Body of pancreas (tissue), 4 donors: Measurements from ENCODE around the gene MAST4. TPM values are rescaled to one million over a fixed set of nuclear protein-coding genes. Genes with fewer than 3 reads are reported as not detected.

ENCODE experiments used
- ATAC-seq: fragments of 150-250 bp; one replicate; pipeline ENCODE4 v1.9.1; 2016
- DNase-seq, 4 donors: peaks; one replicate each; pipeline ENCODE4 v3.0.0-alpha.2; 2019
- H3K27ac ChIP-seq, 4 donors: fragments of 200-600 bp; sonication (generic); 1 replicate in 3 of 4; 2 replicates in 1 of 4; pipeline versions ENCODE4 v1.5.1 to v1.6.1; 2016 to 2019; ENCODE audit warnings: mild to moderate bottlenecking in 1 of 4, mixed read lengths in 1 of 4, moderate library complexity in 1 of 4
- H3K27me3 ChIP-seq, 2 donors: fragments of 200-600 bp; sonication (generic); one replicate each; pipeline ENCODE4 v1.6.0; 2016; ENCODE audit warnings: mild to moderate bottlenecking in 1 of 2
- H3K36me3 ChIP-seq, 2 donors: fragments of 200-600 bp; sonication (generic); replicated peaks in 1 of 2; 2 replicates each; pipeline ENCODE4 v1.5.1; 2016; ENCODE audit warnings: low read depth in 2 of 2; ENCODE audit not compliant: insufficient read depth in 1 of 2
- H3K4me1 ChIP-seq: fragments of 200-600 bp; sonication (generic); one replicate; pipeline ENCODE4 v1.6.0; 2016
- H3K4me3 ChIP-seq, 2 donors: fragments of 200-600 bp; sonication (generic); 1 replicate in 1 of 2; 2 replicates in 1 of 2; pipeline ENCODE4 v1.5.1; 2016 to 2019
- H3K9me3 ChIP-seq, 3 donors: fragments of 200-600 bp; sonication (generic); 1 replicate in 2 of 3; 2 replicates in 1 of 3; pipeline ENCODE4 v1.5.1; 2016
- POLR2A ChIP-seq, 3 donors: fragments of 450-650 bp; IDR thresholded peaks; one replicate each; pipeline ENCODE4 v1.6.1; 2016; ENCODE audit warnings: antibody characterized with exemption in 3 of 3, mild to moderate bottlenecking in 2 of 3
- WGBS, 2 donors: methylation state at CpG; one replicate each; pipeline ENCODE4 v1.1.5; 2017; 5-methylcytosine and 5-hydroxymethylcytosine counted together
- intact Hi-C: fragments of 100-400 bp; cut with DNase I; formaldehyde crosslinking; loops from one replicate; pipeline ENCODE4 v1.15.1; 2023
- total RNA-seq, 2 donors: library from RNA; depleted of rRNA; stranded (reverse); fragments of >200 nt; gene quantifications; one replicate each; pipeline ENCODE4 v1.1.0, GENCODE V29; 2016
- TF ChIP-seq, protein P1 (sequence below), 7 experiments: fragments of 450-650 bp in 4 of 7; fragments of 200-600 bp in 3 of 7; sonication (generic) in 3 of 7; IDR thresholded peaks; one replicate each; pipeline ENCODE4 v1.5.1; 2016 to 2019; ENCODE audit warnings: antibody characterized with exemption in 7 of 7

Gene MAST4
- total RNA-seq, 2 donors from 2014 or later, result 17.9 to 29.7 TPM

DNA sequence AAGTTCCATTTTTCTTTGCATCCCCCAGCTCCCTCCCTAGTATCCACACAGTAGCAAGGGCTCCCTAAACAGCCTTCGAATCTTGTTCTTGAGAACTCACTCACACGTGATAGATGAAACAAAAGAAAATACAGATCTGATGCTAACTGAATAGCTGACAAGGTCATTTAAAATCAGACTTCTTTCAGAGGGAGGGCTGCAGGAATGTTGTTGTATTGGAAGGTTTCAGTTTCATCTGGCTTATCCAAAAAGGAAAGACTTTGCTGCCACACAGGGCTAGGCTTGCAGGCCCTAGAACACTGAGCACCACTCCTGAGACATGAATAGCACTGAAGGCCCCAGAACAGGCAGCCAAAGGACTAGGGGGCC, 597.2 kb downstream of the MAST4 start:
- 44 to 60% methylated on average over 2 of the region's 2 CpGs for WGBS, 2 donors
- Histone ChIP-seq H3K36me3 (no peaks in the 10 kb centered on the region), H3K4me1 (no peaks in the 10 kb centered on the region), H3K27me3 (no peaks in the 10 kb centered on the region), H3K4me3 (no peak overlapping the region), H3K9me3 (no peaks in the 10 kb centered on the region), H3K27ac (peak overlapping the region in 1 of 4 donors; percentile 35)
- TF ChIP-seq, protein P1, sequence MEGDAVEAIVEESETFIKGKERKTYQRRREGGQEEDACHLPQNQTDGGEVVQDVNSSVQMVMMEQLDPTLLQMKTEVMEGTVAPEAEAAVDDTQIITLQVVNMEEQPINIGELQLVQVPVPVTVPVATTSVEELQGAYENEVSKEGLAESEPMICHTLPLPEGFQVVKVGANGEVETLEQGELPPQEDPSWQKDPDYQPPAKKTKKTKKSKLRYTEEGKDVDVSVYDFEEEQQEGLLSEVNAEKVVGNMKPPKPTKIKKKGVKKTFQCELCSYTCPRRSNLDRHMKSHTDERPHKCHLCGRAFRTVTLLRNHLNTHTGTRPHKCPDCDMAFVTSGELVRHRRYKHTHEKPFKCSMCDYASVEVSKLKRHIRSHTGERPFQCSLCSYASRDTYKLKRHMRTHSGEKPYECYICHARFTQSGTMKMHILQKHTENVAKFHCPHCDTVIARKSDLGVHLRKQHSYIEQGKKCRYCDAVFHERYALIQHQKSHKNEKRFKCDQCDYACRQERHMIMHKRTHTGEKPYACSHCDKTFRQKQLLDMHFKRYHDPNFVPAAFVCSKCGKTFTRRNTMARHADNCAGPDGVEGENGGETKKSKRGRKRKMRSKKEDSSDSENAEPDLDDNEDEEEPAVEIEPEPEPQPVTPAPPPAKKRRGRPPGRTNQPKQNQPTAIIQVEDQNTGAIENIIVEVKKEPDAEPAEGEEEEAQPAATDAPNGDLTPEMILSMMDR (IDR thresholded peaks at IDR 0.05), result no peak
- TF ChIP-seq POLR2A (IDR thresholded peaks at IDR 0.05), result no peak
- no peak for ATAC-seq
- no peak for DNase-seq
- intact Hi-C loops, result no loop called here

DNA sequence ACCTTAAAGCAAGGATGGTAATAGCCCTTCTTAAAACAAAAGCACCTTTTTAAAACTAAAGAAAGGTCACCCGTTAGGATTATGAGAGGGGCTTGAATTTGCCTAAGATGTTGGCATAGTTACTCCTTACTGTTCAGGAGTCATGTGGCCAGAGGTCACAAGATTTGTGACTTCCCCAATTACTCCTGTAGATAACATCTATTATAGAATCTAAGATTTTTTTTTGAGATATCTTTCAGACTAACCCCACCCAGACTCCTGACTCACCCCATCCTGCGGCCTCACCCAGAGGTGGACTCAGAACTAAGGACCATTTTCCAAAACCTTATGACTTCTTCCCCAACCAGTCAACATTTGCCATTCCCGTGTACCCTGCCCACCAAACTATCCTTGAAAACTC, 598.0 kb downstream of the MAST4 start:
- intact Hi-C loops, result no loop called here
- no peaks in the 10 kb centered on the region for H3K4me1 ChIP-seq
- no peaks in the 10 kb centered on the region for H3K36me3 ChIP-seq
- H3K9me3 ChIP-seq, result no peaks in the 10 kb centered on the region
- no peak for TF ChIP-seq POLR2A (IDR thresholded peaks at IDR 0.05)
- TF ChIP-seq, protein P1 (IDR thresholded peaks at IDR 0.05), result no peak
- H3K4me3 ChIP-seq, result no peak overlapping the region
- ATAC-seq (no peak), DNase-seq (no peak)
- no peaks in the 10 kb centered on the region for H3K27me3 ChIP-seq
- 69 to 72% methylated on average over 3 of the region's 3 CpGs for WGBS, 2 donors
- H3K27ac ChIP-seq, result no peak overlapping the region

- Histone ChIP-seq H3K4me3 (no peak overlapping the region), H3K36me3 (no peaks in the 10 kb centered on the region), H3K9me3 (no peaks in the 10 kb centered on the region), H3K4me1 (no peaks in the 10 kb centered on the region), H3K27me3 (no peaks in the 10 kb centered on the region), H3K27ac (peak overlapping the region in 1 of 4 donors; percentile 3)
- no peak for DNase-seq
- intact Hi-C loops, result no loop called here
- TF ChIP-seq POLR2A (IDR thresholded peaks at IDR 0.05), result no peak
- TF ChIP-seq, protein P1 (IDR thresholded peaks at IDR 0.05), result no peak
- WGBS, 2 donors, result 81 to 83% methylated on average over 7 of the region's 7 CpGs
- no peak for ATAC-seq
Measured at GRCh38 chr5:67195406-67196275, 599.4 kb downstream of the MAST4 start.

DNA sequence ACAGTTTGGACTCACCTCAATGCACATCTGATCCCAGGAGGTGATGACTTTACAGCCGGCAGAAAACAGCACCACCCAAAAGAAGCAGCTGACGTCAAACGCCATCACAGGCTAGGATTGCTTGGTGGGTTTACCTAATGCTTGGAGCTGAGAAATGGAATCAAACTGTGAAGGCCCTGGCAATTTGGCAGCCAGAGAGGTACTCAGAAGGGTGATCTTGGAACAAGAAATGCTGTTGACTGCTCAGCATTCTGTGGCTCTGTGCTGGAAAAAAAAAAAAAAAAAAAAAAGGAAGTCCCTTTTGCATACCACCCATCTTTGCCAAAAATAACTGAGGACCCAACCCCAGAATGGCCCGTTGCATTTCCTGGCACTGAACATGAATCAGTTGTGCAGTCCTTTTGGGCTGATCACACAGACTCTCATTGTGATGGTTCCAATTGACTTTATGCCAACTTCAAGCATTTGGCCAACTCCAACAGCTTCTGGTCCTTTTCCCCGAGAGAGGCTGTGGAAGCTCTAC, 600.4 kb downstream of the MAST4 start, which contains the start of gene CD180:
TSS of gene CD180 (minus strand) at position 263 of the 523 bp plus-strand sequence. CDS start at position 105, 158 bp downstream.
- peak within 1 kb of the TSS in 1 of 4 donors; percentile 3 for H3K27ac ChIP-seq
- intact Hi-C loops, result no loop called here
- TF ChIP-seq, protein P1 (IDR thresholded peaks at IDR 0.05), result no peak
- TF ChIP-seq POLR2A (IDR thresholded peaks at IDR 0.05), result no peak
- no peak within 1 kb of the TSS for H3K4me3 ChIP-seq
- ATAC-seq (no peak), DNase-seq (peak in 1 of 4 donors; percentile 37)
- no peaks in the 10 kb centered on the region for H3K36me3 ChIP-seq
- WGBS, 2 donors, result 53 to 64% methylated on average over 5 of the region's 5 CpGs
- no peaks in the 10 kb centered on the region for H3K9me3 ChIP-seq
- H3K4me1 ChIP-seq, result no peaks in the 10 kb centered on the region
- H3K27me3 ChIP-seq, result no peaks in the 10 kb centered on the region
